ENCODE measurements around the gene KCNQ2. TPM values are rescaled to one million over a fixed set of nuclear protein-coding genes. Genes with fewer than 3 reads are reported as not detected.

KCNQ2 gene
- total RNA-seq, 1 donor from 2014 or later, result not detected

- no peak for DNase-seq (ENCODE audit: low read depth in 2 of 2)
Observed at GRCh38 chr20:63435552-63435951, 36.9 kb downstream of the KCNQ2 start.

GRCh38 chr20:63434599-63435378 is 37.7 kb downstream of the KCNQ2 start:
- peak; percentile 50 to 67 for DNase-seq (ENCODE audit: low read depth in 2 of 2)

- peak in 1 of 2 donors; percentile 7 for DNase-seq (ENCODE audit: low read depth in 2 of 2)
Observed at GRCh38 chr20:63433756-63434531, 38.5 kb downstream of the KCNQ2 start.

- no peak for DNase-seq (ENCODE audit: low read depth in 2 of 2)
Observed at GRCh38 chr20:63433351-63433750, 39.1 kb downstream of the KCNQ2 start.

- no peak for DNase-seq (ENCODE audit: low read depth in 2 of 2)
Observed at GRCh38 chr20:63432577-63433325, 39.7 kb downstream of the KCNQ2 start.

GRCh38 chr20:63431944-63432343 is 40.5 kb downstream of the KCNQ2 start:
- no peak for DNase-seq (ENCODE audit: low read depth in 2 of 2)

- DNase-seq (ENCODE audit: low read depth in 2 of 2), result no peak
Observed at GRCh38 chr20:63430891-63431290, 41.6 kb downstream of the KCNQ2 start.

- no peak for DNase-seq (ENCODE audit: low read depth in 2 of 2)
Observed at GRCh38 chr20:63429992-63430391, 42.5 kb downstream of the KCNQ2 start.

GRCh38 chr20:63428906-63429575 is 43.4 kb downstream of the KCNQ2 start:
- DNase-seq (ENCODE audit: low read depth in 2 of 2), result no peak

GRCh38 chr20:63427724-63428330 is 44.6 kb downstream of the KCNQ2 start:
- DNase-seq (ENCODE audit: low read depth in 2 of 2), result no peak

- DNase-seq (ENCODE audit: low read depth in 2 of 2), result no peak
Observed at GRCh38 chr20:63427206-63427605, 45.2 kb downstream of the KCNQ2 start.

- no peak for DNase-seq (ENCODE audit: low read depth in 2 of 2)
Observed at GRCh38 chr20:63425846-63426485, 46.5 kb downstream of the KCNQ2 start.

- DNase-seq (ENCODE audit: low read depth in 2 of 2), result no peak
Observed at GRCh38 chr20:63424613-63425012, 47.8 kb downstream of the KCNQ2 start.

GRCh38 chr20:63423751-63424150 is 48.7 kb downstream of the KCNQ2 start:
- DNase-seq (ENCODE audit: low read depth in 2 of 2), result no peak

GRCh38 chr20:63422653-63423052 is 49.8 kb downstream of the KCNQ2 start:
- no peak for DNase-seq (ENCODE audit: low read depth in 2 of 2)

GRCh38 chr20:63421913-63422312 is 50.5 kb downstream of the KCNQ2 start:
- DNase-seq (ENCODE audit: low read depth in 2 of 2), result no peak

GRCh38 chr20:63421094-63421692 is 51.3 kb downstream of the KCNQ2 start:
- DNase-seq (ENCODE audit: low read depth in 2 of 2), result no peak

- no peak for DNase-seq (ENCODE audit: low read depth in 2 of 2)
Observed at GRCh38 chr20:63420359-63421093, 51.9 kb downstream of the KCNQ2 start.

- no peak for DNase-seq (ENCODE audit: low read depth in 2 of 2)
Observed at GRCh38 chr20:63419299-63419698, 53.2 kb downstream of the KCNQ2 start.
